ENCODE results near the gene MPIG6B.
"Not testable (repeated sequence)": the region's sequence is repeated elsewhere in the genome, so short reads cannot be mapped to it uniquely, and the experiment has no call there.

Gene MPIG6B

GRCh38 chr6:31701666-31702404, 21.3 kb upstream of the MPIG6B start:
- no peak for DNase-seq

- no peak for DNase-seq
These were observed 20.8 kb upstream of the MPIG6B start for GRCh38 chr6:31702405-31702818.

GRCh38 chr6:31702819-31703716, 20.1 kb upstream of the MPIG6B start, which contains the start of gene ABHD16A:
ABHD16A (minus strand) TSS chr6:31703324; CDS start chr6:31703281, 43 bp downstream.
- DNase-seq: peak; percentile 57

- no peak for DNase-seq
These were observed 17.2 kb upstream of the MPIG6B start for GRCh38 chr6:31705931-31706330.

GRCh38 chr6:31706599-31706998, 16.6 kb upstream of the MPIG6B start, which contains the start of gene LY6G6F:
LY6G6F (plus strand) TSS chr6:31706866; CDS start chr6:31706907, 41 bp downstream.
- DNase-seq: no peak

GRCh38 chr6:31707701-31708100, 15.5 kb upstream of the MPIG6B start:
- no peak for DNase-seq

- DNase-seq: no peak
These were observed 14.9 kb upstream of the MPIG6B start for GRCh38 chr6:31708224-31708623.

GRCh38 chr6:31709157-31709556, 14.0 kb upstream of the MPIG6B start:
- DNase-seq: not testable (repeated sequence)

GRCh38 chr6:31710523-31711219, 12.5 kb upstream of the MPIG6B start:
- no peak for DNase-seq

GRCh38 chr6:31711233-31711632, 11.9 kb upstream of the MPIG6B start:
- no peak for DNase-seq

- DNase-seq: no peak
These were observed 10.9 kb upstream of the MPIG6B start for GRCh38 chr6:31712296-31712695.

GRCh38 chr6:31713465-31713864, 9.7 kb upstream of the MPIG6B start:
- DNase-seq: no peak

- DNase-seq: no peak
These were observed 9.0 kb upstream of the MPIG6B start for GRCh38 chr6:31713991-31714684.

GRCh38 chr6:31715022-31715958, 7.9 kb upstream of the MPIG6B start, which contains the start of gene LY6G6D:
LY6G6D (plus strand) TSS chr6:31715348; CDS start chr6:31715356, 8 bp downstream.
- DNase-seq: no peak

GRCh38 chr6:31717499-31718222, 5.5 kb upstream of the MPIG6B start:
- no peak for DNase-seq

- no peak for DNase-seq
These were observed 4.9 kb upstream of the MPIG6B start for GRCh38 chr6:31718265-31718664.

- DNase-seq: no peak
These were observed 4.2 kb upstream of the MPIG6B start for GRCh38 chr6:31719001-31719400.

- no peak for DNase-seq
These were observed 2.9 kb upstream of the MPIG6B start for GRCh38 chr6:31720196-31720770.

GRCh38 chr6:31721351-31722020, 1.7 kb upstream of the MPIG6B start, which contains the start of gene LY6G6C:
LY6G6C (minus strand) TSS chr6:31721746; CDS start chr6:31721679, 67 bp downstream.
- no peak for DNase-seq

Measured in NCI-H187 treated with DMSO at 0.1 percent for 48 hours (cell line).